Parathyroid adenoma (tissue), 2 donors: ENCODE measurements around the gene NCBP2L.

Experiments
- H2AFZ ChIP-seq: fragments of 300-600 bp; sonication (generic); one replicate; pipeline ENCODE4 v1.7.0; 2017; ENCODE audit warnings: antibody characterized with exemption, mild to moderate bottlenecking
- H3K27ac ChIP-seq: fragments of 300-600 bp; sonication (generic); one replicate; pipeline ENCODE4 v1.7.0; 2017
- H3K27me3 ChIP-seq: fragments of 300-600 bp; sonication (generic); one replicate; pipeline ENCODE4 v1.7.0; 2017; ENCODE audit warnings: low read length; ENCODE audit not compliant: control insufficient read depth, insufficient read depth
- H3K36me3 ChIP-seq: fragments of 300-600 bp; sonication (generic); one replicate; pipeline ENCODE4 v1.7.0; 2017; ENCODE audit warnings: low read length; ENCODE audit not compliant: control insufficient read depth, insufficient read depth
- H3K4me1 ChIP-seq: fragments of 300-600 bp; sonication (generic); one replicate; pipeline ENCODE4 v1.7.0; 2017; ENCODE audit warnings: control low read depth
- H3K4me2 ChIP-seq: fragments of 300-600 bp; sonication (generic); one replicate; pipeline ENCODE4 v1.7.0; 2017; ENCODE audit warnings: low read length
- H3K4me3 ChIP-seq: fragments of 300-600 bp; sonication (generic); one replicate; pipeline ENCODE4 v1.7.0; 2017; ENCODE audit warnings: low read depth, low read length
- H3K79me2 ChIP-seq: fragments of 300-600 bp; sonication (generic); one replicate; pipeline ENCODE4 v1.7.0; 2017; ENCODE audit warnings: control low read depth
- H3K9ac ChIP-seq: fragments of 300-600 bp; sonication (generic); one replicate; pipeline ENCODE4 v1.7.0; 2017; ENCODE audit warnings: mild to moderate bottlenecking
- H3K9me3 ChIP-seq: fragments of 300-600 bp; sonication (generic); one replicate; pipeline ENCODE4 v1.7.0; 2017; ENCODE audit warnings: low read length; ENCODE audit not compliant: control insufficient read depth
- TF ChIP-seq, protein P1 (sequence below): fragments of 300-600 bp; sonication (generic); IDR thresholded peaks from one replicate; pipeline ENCODE4 v1.7.0; 2017; ENCODE audit warnings: antibody characterized with exemption, mild to moderate bottlenecking
- donor health status: primary hyperparathyroidism.

The NCBP2L gene

DNA sequence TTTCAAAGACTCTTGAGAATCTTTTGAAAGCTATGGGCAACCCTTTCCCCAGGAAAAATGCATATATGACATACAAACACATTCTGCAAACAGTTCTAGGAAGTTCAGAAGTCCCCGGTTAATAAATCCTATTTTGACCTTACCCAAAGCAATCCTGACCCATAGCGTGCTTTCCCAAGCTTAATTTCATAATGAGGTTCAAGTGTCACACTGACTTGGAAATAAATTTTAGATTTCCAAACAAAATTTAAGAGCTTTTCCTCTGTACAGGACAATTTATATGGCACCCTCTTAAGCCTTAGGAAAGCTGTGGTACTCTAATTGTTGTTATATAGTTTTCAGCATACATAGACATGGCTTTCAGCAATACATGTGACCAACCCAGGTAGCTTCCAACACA, 59.4 kb downstream of the NCBP2L start:
- H3K79me2 ChIP-seq = peaks cover 3% of the 10 kb centered on the region
- TF ChIP-seq, protein P1, sequence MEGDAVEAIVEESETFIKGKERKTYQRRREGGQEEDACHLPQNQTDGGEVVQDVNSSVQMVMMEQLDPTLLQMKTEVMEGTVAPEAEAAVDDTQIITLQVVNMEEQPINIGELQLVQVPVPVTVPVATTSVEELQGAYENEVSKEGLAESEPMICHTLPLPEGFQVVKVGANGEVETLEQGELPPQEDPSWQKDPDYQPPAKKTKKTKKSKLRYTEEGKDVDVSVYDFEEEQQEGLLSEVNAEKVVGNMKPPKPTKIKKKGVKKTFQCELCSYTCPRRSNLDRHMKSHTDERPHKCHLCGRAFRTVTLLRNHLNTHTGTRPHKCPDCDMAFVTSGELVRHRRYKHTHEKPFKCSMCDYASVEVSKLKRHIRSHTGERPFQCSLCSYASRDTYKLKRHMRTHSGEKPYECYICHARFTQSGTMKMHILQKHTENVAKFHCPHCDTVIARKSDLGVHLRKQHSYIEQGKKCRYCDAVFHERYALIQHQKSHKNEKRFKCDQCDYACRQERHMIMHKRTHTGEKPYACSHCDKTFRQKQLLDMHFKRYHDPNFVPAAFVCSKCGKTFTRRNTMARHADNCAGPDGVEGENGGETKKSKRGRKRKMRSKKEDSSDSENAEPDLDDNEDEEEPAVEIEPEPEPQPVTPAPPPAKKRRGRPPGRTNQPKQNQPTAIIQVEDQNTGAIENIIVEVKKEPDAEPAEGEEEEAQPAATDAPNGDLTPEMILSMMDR = no peak
- no peak overlapping the region for H3K4me3 ChIP-seq
- no peak overlapping the region for H2AFZ ChIP-seq
- no peaks in the 10 kb centered on the region for H3K36me3 ChIP-seq
- no peak overlapping the region for H3K4me2 ChIP-seq
- no peaks in the 10 kb centered on the region for H3K4me1 ChIP-seq
- no peak overlapping the region for H3K27ac ChIP-seq
- H3K9ac ChIP-seq = no peak overlapping the region
- no peaks in the 10 kb centered on the region for H3K27me3 ChIP-seq
- no peaks in the 10 kb centered on the region for H3K9me3 ChIP-seq

- H3K9me3 ChIP-seq = no peaks in the 10 kb centered on the region
- TF ChIP-seq, protein P1 = no peak
- H3K27me3 ChIP-seq = no peaks in the 10 kb centered on the region
Observed at GRCh38 chrX:107840971-107841370, 63.4 kb downstream of the NCBP2L start.

DNA sequence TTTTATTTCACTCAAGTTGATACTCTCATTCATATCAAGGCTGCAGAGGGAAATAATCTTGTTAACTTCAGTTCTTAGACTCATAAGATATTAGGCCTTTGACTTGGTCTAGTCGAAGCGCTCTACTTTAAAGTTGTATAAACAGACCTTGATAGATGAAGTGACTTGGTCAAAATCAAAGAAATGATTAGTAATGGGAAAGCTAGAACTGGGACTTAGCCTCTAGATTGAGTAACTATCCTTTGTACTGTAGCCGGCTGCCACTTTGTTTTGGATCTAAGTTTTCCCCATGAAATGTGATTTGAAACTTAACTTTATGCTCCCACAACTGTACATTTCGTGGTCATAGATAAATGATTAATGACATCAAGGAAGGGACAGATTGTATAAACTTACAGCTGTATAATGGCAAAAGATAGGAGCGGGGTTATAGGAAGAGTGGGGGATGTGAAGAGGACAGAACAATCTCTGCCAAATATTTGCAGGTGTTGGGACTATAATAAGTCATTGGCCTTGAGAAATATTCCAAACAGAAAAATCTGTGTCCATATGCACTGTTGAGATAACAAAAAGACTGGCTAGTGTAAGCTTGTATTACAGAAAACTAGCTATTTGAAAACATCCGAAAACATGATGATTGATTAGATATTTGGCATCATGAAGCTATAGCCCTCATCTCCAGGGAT, 65.3 kb downstream of the NCBP2L start:
- Histone ChIP-seq H3K79me2 (no peaks in the 10 kb centered on the region), H3K27ac (no peak overlapping the region), H3K4me1 (no peaks in the 10 kb centered on the region), H3K27me3 (no peaks in the 10 kb centered on the region), H2AFZ (no peak overlapping the region), H3K9ac (no peak overlapping the region), H3K9me3 (no peaks in the 10 kb centered on the region), H3K4me2 (no peak overlapping the region), H3K4me3 (no peak overlapping the region), H3K36me3 (no peaks in the 10 kb centered on the region)
- TF ChIP-seq, protein P1 = no peak

More at GRCh38 chrX:107840971-107841370, 63.4 kb downstream of the NCBP2L start:
- H3K4me3 ChIP-seq = no peak overlapping the region
- H3K4me1 ChIP-seq = no peaks in the 10 kb centered on the region
- no peak overlapping the region for H2AFZ ChIP-seq
- H3K27ac ChIP-seq = no peak overlapping the region
- no peak overlapping the region for H3K4me2 ChIP-seq
- H3K79me2 ChIP-seq = no peaks in the 10 kb centered on the region
- no peak overlapping the region for H3K9ac ChIP-seq
- H3K36me3 ChIP-seq = no peaks in the 10 kb centered on the region
